ENCODE measurements around the gene FST. TPM values are rescaled to one million over a fixed set of nuclear protein-coding genes. Genes with fewer than 3 reads are reported as not detected.

Gene FST
- not detected for total RNA-seq
- total RNA-seq (2013) = not detected

DNA sequence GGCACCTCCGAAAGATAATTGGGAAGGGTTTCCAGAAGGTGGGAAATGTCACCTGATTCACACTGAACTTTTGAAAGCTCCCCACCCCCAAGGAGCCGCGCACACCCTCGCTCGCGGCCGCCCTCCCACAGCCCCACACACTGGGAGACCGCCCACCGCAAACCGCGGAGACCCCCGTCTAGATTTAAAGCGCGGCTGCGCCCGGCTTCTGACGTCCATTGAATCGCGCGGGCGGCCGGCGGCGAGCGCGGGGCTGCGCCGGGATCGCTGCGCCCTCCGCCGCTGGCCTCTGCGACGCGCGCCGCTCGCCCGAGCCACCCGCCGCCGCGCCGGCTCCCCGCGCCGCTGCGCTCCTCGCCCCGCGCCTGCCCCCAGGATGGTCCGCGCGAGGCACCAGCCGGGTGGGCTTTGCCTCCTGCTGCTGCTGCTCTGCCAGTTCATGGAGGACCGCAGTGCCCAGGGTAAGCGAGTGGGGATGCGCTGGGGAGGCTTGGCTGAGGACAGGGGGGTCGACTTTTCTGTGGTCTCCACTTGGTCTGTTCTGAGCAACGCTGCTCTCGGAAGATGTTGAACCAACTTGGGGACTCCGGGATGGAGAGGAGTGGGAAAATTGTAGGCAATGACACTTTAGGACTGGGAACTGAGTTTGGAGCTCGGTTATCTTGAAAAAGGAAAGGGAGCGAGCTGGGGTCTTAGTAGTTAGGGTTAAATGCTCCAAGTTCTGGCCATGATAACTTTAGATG, at the start of gene FST:
TSS of gene FST (plus strand) at position 214 of the 743 bp plus-strand sequence. CDS start at position 377, 163 bp downstream.
- Histone ChIP-seq H3K36me3 (ENCODE audit: control insufficient read depth, insufficient read depth, low read length) (no peaks in the 10 kb centered on the region), H3K27ac (ENCODE audit: low read length) (no peak within 1 kb of the TSS), H3K9me3 (ENCODE audit: control insufficient read depth, insufficient read depth, low read length) (no peaks in the 10 kb centered on the region), H3K4me3 (ENCODE audit: low read length) (peak within 1 kb of the TSS; percentile 23), H3K4me1 (ENCODE audit: control insufficient read depth, insufficient read depth, low read length) (peaks cover 29% of the 10 kb centered on the region), H3K27me3 (ENCODE audit: control insufficient read depth, insufficient read depth, low read length) (peaks cover 28% of the 10 kb centered on the region)
- Mint-ChIP-seq H3K9me3 (no peaks in the 10 kb centered on the region), H3K4me3 (peak within 1 kb of the TSS; percentile 96), H3K27ac (peak within 1 kb of the TSS in 1 of 2 donors; percentile 41), H3K36me3 (peaks cover 8% of the 10 kb centered on the region), H3K4me1 (peaks cover 44 to 49% of the 10 kb centered on the region in 2 donors), H3K27me3 (ENCODE audit: low read depth in 2 of 2) (peaks cover 24 to 55% of the 10 kb centered on the region in 2 donors)
- TF ChIP-seq CTCF (IDR thresholded peaks at IDR 0.05) = no peak
- under 1% methylated on average over 64 of the region's 64 CpGs for WGBS (ENCODE audit: insufficient coverage)
- ATAC-seq = peak in 1 of 3 donors; percentile 22
- intact Hi-C loops (cut with micrococcal nuclease) = no loop called here
- DNase-seq = peak in 1 of 2 donors; percentile 22

GRCh38 chr5:53431665-53432064, 48.8 kb upstream of the FST start:
- H3K27me3 ChIP-seq (ENCODE audit: control insufficient read depth, insufficient read depth, low read length) = no peaks in the 10 kb centered on the region
- 90% methylated on average over 6 of the region's 6 CpGs for WGBS (ENCODE audit: insufficient coverage)
- Mint-ChIP-seq H3K27me3 (ENCODE audit: low read depth in 2 of 2) (peaks cover 0 to 3% of the 10 kb centered on the region in 2 donors), H3K9me3 (no peaks in the 10 kb centered on the region), H3K36me3 (no peaks in the 10 kb centered on the region), H3K4me1 (no peaks in the 10 kb centered on the region), H3K4me3 (no peak overlapping the region), H3K27ac (no peak overlapping the region)
- H3K27ac ChIP-seq (ENCODE audit: low read length) = no peak overlapping the region
- H3K4me3 ChIP-seq (ENCODE audit: low read length) = no peak overlapping the region
- intact Hi-C loops (cut with micrococcal nuclease) = no loop called here
- no peaks in the 10 kb centered on the region for H3K4me1 ChIP-seq (ENCODE audit: control insufficient read depth, insufficient read depth, low read length)
- DNase-seq = no peak
- no peaks in the 10 kb centered on the region for H3K36me3 ChIP-seq (ENCODE audit: control insufficient read depth, insufficient read depth, low read length)
- ATAC-seq = no peak
- no peak for TF ChIP-seq CTCF (IDR thresholded peaks at IDR 0.05)
- H3K9me3 ChIP-seq (ENCODE audit: control insufficient read depth, insufficient read depth, low read length) = no peaks in the 10 kb centered on the region

- H3K9me3 Mint-ChIP-seq = no peaks in the 10 kb centered on the region
- H3K36me3 Mint-ChIP-seq = no peaks in the 10 kb centered on the region
- Histone ChIP-seq H3K9me3 (ENCODE audit: control insufficient read depth, insufficient read depth, low read length) (no peaks in the 10 kb centered on the region), H3K27ac (ENCODE audit: low read length) (no peak overlapping the region), H3K36me3 (ENCODE audit: control insufficient read depth, insufficient read depth, low read length) (no peaks in the 10 kb centered on the region), H3K4me3 (ENCODE audit: low read length) (no peak overlapping the region), H3K27me3 (ENCODE audit: control insufficient read depth, insufficient read depth, low read length) (no peaks in the 10 kb centered on the region), H3K4me1 (ENCODE audit: control insufficient read depth, insufficient read depth, low read length) (no peaks in the 10 kb centered on the region)
- WGBS (ENCODE audit: insufficient coverage) = 63% methylated on average over 1 of the region's 1 CpG
- TF ChIP-seq CTCF (IDR thresholded peaks at IDR 0.05) = no peak
- no peaks in the 10 kb centered on the region for H3K4me1 Mint-ChIP-seq
- ATAC-seq = no peak
- intact Hi-C loops (cut with micrococcal nuclease) = no loop called here
- H3K27me3 Mint-ChIP-seq (ENCODE audit: low read depth in 2 of 2) = peaks cover 0 to 3% of the 10 kb centered on the region in 2 donors
- H3K4me3 Mint-ChIP-seq = no peak overlapping the region
- H3K27ac Mint-ChIP-seq = no peak overlapping the region
- DNase-seq = no peak
Observed at GRCh38 chr5:53433026-53433425, 47.4 kb upstream of the FST start.

GRCh38 chr5:53434541-53434940, 45.9 kb upstream of the FST start:
- Histone ChIP-seq H3K4me1 (ENCODE audit: control insufficient read depth, insufficient read depth, low read length) (no peaks in the 10 kb centered on the region), H3K27ac (ENCODE audit: low read length) (no peak overlapping the region), H3K9me3 (ENCODE audit: control insufficient read depth, insufficient read depth, low read length) (no peaks in the 10 kb centered on the region), H3K4me3 (ENCODE audit: low read length) (no peak overlapping the region), H3K27me3 (ENCODE audit: control insufficient read depth, insufficient read depth, low read length) (no peaks in the 10 kb centered on the region), H3K36me3 (ENCODE audit: control insufficient read depth, insufficient read depth, low read length) (no peaks in the 10 kb centered on the region)
- intact Hi-C loops (cut with micrococcal nuclease) = no loop called here
- H3K27ac Mint-ChIP-seq = no peak overlapping the region
- H3K4me1 Mint-ChIP-seq = no peaks in the 10 kb centered on the region
- no peak for TF ChIP-seq CTCF (IDR thresholded peaks at IDR 0.05)
- H3K36me3 Mint-ChIP-seq = no peaks in the 10 kb centered on the region
- ATAC-seq (no peak), DNase-seq (no peak)
- peaks cover 0 to under 1% of the 10 kb centered on the region in 2 donors for H3K27me3 Mint-ChIP-seq (ENCODE audit: low read depth in 2 of 2)
- no peaks in the 10 kb centered on the region for H3K9me3 Mint-ChIP-seq
- WGBS (ENCODE audit: insufficient coverage) = 96% methylated on average over 1 of the region's 1 CpG
- H3K4me3 Mint-ChIP-seq = no peak overlapping the region

All from natural killer cell (primary cell).